Colonic mucosa (tissue), 4 donors: ENCODE results near the gene NABP2. TPM values are rescaled to one million over a fixed set of nuclear protein-coding genes. Genes with fewer than 3 reads are reported as not detected.

Experiments
- DNase-seq: peaks from one replicate; pipeline ENCODE4 v3.0.0-alpha.2; 2020
- H3K27ac ChIP-seq: fragments of 200-600 bp; one replicate; pipeline ENCODE4 v1.8.0; 2021
- H3K27me3 ChIP-seq: fragments of 200-600 bp; one replicate; pipeline ENCODE4 v1.8.0; 2021
- H3K36me3 ChIP-seq: fragments of 200-600 bp; one replicate; pipeline ENCODE4 v1.8.0; 2021
- H3K4me1 ChIP-seq: fragments of 200-600 bp; one replicate; pipeline ENCODE4 v1.8.0; 2021; ENCODE audit warnings: mild to moderate bottlenecking
- H3K4me3 ChIP-seq: fragments of 200-600 bp; one replicate; pipeline ENCODE4 v1.8.0; 2021
- H3K9ac ChIP-seq, 2 donors: one replicate each; pipeline ENCODE4 v1.7.0; 2013; ENCODE audit warnings: control low read depth in 2 of 2, low read depth in 2 of 2, low read length in 2 of 2
- H3K9me3 ChIP-seq: fragments of 200-600 bp; one replicate; pipeline ENCODE4 v1.8.0; 2021
- CTCF ChIP-seq: fragments of 200-600 bp; IDR thresholded peaks from one replicate; pipeline ENCODE4 v1.8.0; 2022; ENCODE audit warnings: antibody characterized with exemption, mild to moderate bottlenecking
- intact Hi-C: fragments of 100-400 bp; cut with DNase I; formaldehyde crosslinking; loops from one replicate; pipeline ENCODE4 v1.14.1; 2022
- total RNA-seq, 2 donors: library from RNA; stranded (reverse); fragmentation: NEBNext Ultra II Directional in 1 of 2; extraction: Animal tissue kit (Norgen Biotek cat#: 25700) in 1 of 2; gene quantifications; one replicate each; pipeline ENCODE4 v1.2.1, GENCODE V29; 2021
- donor health status: healthy.
- donor health status: DM: no; HTN: no; CAD: no.
- donor health status: DM: no; HTN: no; CAD: no.

NABP2 gene
- total RNA-seq, 2 donors from 2014 or later = 30.3 to 68.4 TPM

- Histone ChIP-seq H3K4me1 (no peaks in the 10 kb centered on the region), H3K27me3 (no peaks in the 10 kb centered on the region), H3K27ac (peak overlapping the region; percentile 75), H3K4me3 (peak overlapping the region; percentile 41), H3K9ac (peak overlapping the region; percentile 70 to 89), H3K9me3 (no peaks in the 10 kb centered on the region), H3K36me3 (no peaks in the 10 kb centered on the region)
- intact Hi-C loops = no loop called here
- peak; percentile 92 for DNase-seq
- TF ChIP-seq CTCF = no peak
Observed at GRCh38 chr12:56230432-56231183, 6.5 kb downstream of the NABP2 start.

DNA sequence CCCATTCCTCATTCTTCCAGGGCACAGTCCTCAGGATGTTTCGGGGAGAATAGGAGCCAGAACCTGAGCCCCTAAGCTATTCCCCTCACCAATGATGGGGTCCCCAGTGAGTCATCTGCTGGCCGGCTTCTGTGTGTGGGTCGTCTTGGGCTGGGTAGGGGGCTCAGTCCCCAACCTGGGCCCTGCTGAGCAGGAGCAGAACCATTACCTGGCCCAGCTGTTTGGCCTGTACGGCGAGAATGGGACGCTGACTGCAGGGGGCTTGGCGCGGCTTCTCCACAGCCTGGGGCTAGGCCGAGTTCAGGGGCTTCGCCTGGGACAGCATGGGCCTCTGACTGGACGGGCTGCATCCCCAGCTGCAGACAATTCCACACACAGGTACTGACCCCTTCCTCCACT, 7.0 kb downstream of the NABP2 start:
- TF ChIP-seq CTCF = no peak
- Histone ChIP-seq H3K4me1 (no peaks in the 10 kb centered on the region), H3K9me3 (no peaks in the 10 kb centered on the region), H3K4me3 (peak overlapping the region; percentile 41), H3K36me3 (no peaks in the 10 kb centered on the region), H3K27me3 (no peaks in the 10 kb centered on the region), H3K9ac (peak overlapping the region; percentile 70 to 89), H3K27ac (peak overlapping the region; percentile 75)
- intact Hi-C loops = no loop called here
- DNase-seq = no peak

GRCh38 chr12:56234746-56235436, 10.7 kb downstream of the NABP2 start:
- no peak for TF ChIP-seq CTCF
- no peaks in the 10 kb centered on the region for H3K36me3 ChIP-seq
- no peak overlapping the region for H3K4me3 ChIP-seq
- intact Hi-C loops = no loop called here
- no peak for DNase-seq
- H3K9ac ChIP-seq = no peak overlapping the region
- H3K27ac ChIP-seq = no peak overlapping the region
- no peaks in the 10 kb centered on the region for H3K4me1 ChIP-seq
- H3K27me3 ChIP-seq = no peaks in the 10 kb centered on the region
- no peaks in the 10 kb centered on the region for H3K9me3 ChIP-seq

DNA sequence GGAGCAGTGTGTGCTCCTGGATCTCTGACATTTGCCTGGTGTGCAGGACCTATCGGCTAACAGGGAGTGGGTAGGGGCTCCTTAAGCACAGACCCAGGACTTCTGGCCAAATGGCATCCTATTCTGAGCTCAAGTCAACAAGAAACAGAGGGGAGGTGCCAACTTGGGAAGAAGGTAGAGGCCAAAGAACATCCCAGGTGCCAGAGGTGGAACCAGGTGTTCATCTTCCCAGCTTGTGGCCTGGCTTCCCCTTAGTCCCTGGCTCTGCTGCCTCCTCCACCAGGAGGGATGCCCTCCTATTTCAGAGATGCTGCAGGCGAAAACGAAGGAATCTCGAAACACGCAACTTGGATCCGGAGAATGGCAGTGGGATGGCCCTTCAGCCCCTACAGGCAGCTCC, 11.9 kb downstream of the NABP2 start:
- Histone ChIP-seq H3K4me1 (no peaks in the 10 kb centered on the region), H3K4me3 (no peak overlapping the region), H3K27me3 (no peaks in the 10 kb centered on the region), H3K27ac (no peak overlapping the region), H3K9me3 (no peaks in the 10 kb centered on the region), H3K9ac (no peak overlapping the region), H3K36me3 (no peaks in the 10 kb centered on the region)
- no peak for DNase-seq
- TF ChIP-seq CTCF = no peak
- intact Hi-C loops = no loop called here

DNA sequence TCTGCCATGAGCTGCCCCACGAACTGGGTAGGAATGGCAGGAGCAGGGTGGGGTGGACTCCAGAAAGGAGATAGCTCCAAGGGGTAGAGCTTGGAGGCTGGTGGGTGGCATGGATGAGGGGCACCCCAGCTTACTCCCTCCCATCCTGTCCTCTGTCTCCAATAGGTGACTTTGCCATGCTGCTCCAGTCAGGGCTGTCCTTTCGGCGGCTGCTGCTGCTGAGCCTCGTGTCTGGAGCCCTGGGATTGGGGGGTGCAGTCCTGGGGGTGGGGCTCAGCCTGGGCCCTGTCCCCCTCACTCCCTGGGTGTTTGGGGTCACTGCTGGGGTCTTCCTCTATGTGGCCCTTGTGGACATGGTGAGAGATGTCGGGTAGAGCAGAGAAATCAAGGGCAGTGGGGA, 12.8 kb downstream of the NABP2 start:
- no peak overlapping the region for H3K27ac ChIP-seq
- DNase-seq = no peak
- H3K9me3 ChIP-seq = no peaks in the 10 kb centered on the region
- H3K27me3 ChIP-seq = no peaks in the 10 kb centered on the region
- intact Hi-C loops = no loop called here
- no peak overlapping the region for H3K9ac ChIP-seq
- no peak overlapping the region for H3K4me3 ChIP-seq
- H3K4me1 ChIP-seq = no peaks in the 10 kb centered on the region
- TF ChIP-seq CTCF = no peak
- no peaks in the 10 kb centered on the region for H3K36me3 ChIP-seq
